B cell (primary cell): ENCODE data around the gene RPP25L.

ENCODE experiments used
- EZH2 ChIP-seq: IDR thresholded peaks from 2 replicates; pipeline ENCODE4 v1.6.1; 2012; ENCODE audit warnings: borderline replicate concordance, low read depth, mild to moderate bottlenecking, moderate library complexity, low read length; ENCODE audit not compliant: insufficient read depth, poor library complexity, severe bottlenecking
- TF ChIP-seq, protein P1 (sequence below): fragments of 200-600 bp; IDR thresholded peaks from one replicate; pipeline ENCODE4 v1.8.0; 2022; ENCODE audit warnings: antibody characterized with exemption, mild to moderate bottlenecking

GRCh38 chr9:34588671-34589635 lies 22.9 kb downstream of the RPP25L start:
- TF ChIP-seq, protein P1, sequence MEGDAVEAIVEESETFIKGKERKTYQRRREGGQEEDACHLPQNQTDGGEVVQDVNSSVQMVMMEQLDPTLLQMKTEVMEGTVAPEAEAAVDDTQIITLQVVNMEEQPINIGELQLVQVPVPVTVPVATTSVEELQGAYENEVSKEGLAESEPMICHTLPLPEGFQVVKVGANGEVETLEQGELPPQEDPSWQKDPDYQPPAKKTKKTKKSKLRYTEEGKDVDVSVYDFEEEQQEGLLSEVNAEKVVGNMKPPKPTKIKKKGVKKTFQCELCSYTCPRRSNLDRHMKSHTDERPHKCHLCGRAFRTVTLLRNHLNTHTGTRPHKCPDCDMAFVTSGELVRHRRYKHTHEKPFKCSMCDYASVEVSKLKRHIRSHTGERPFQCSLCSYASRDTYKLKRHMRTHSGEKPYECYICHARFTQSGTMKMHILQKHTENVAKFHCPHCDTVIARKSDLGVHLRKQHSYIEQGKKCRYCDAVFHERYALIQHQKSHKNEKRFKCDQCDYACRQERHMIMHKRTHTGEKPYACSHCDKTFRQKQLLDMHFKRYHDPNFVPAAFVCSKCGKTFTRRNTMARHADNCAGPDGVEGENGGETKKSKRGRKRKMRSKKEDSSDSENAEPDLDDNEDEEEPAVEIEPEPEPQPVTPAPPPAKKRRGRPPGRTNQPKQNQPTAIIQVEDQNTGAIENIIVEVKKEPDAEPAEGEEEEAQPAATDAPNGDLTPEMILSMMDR, result no peak
- TF ChIP-seq EZH2, result no peak
